Cardiac septum (tissue), 1 donor: ENCODE results near the gene RAB21. TPM values are rescaled to one million over a fixed set of nuclear protein-coding genes. Genes with fewer than 3 reads are reported as not detected.

Experiments
- total RNA-seq: library from RNA; stranded (reverse); fragmentation: NEBNext Ultra II Directional; extraction: Animal tissue kit (Norgen Biotek cat#: 25700); gene quantifications from one replicate; pipeline ENCODE4 v1.2.1, GENCODE V29; 2021
- donor health status: DM: no; HTN: no; CAD: no.

The RAB21 gene
- total RNA-seq, 1 donor from 2014 or later: 191 TPM

Other genes starting within 250 kb of the RAB21 start
- gene ZFC3H1, start 91.0 kb upstream of the RAB21 start, total RNA-seq: 19.9 TPM
- 7.8 TPM for gene THAP2, start 90.6 kb upstream of the RAB21 start, total RNA-seq
- 24.1 TPM for gene TMEM19, start 68.8 kb upstream of the RAB21 start, total RNA-seq
- 23.1 TPM for gene TBC1D15, start 84.9 kb downstream of the RAB21 start, total RNA-seq
- gene TPH2, start 184.0 kb downstream of the RAB21 start, total RNA-seq: not detected